GM21390 (cell line): ENCODE data around the gene IRAK3.
A peak's percentile ranks its signal among the peaks of the same experiment; 100 is the strongest.

Source experiments
- ATAC-seq: cut with Tn5 transposase; IDR thresholded peaks from one replicate; pipeline ENCODE4 v1.9.1; 2021; ENCODE audit not compliant: unreplicated experiment

Gene IRAK3

DNA sequence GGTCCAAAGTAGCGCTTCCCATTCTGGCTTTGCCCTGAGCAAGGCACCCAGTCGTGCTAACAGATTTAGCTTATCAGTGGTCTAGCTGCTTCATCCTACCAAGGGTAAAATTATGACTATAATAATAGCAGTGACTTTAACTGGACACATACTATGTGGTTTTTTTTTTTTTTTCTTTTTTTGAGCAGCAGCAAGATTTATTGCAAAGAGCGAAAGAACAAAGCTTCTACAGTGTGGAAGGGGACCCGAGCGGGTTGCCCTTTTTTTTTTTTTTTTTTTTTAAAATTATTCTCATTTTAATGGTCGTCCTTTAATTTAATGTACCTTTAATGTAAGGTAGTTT is 113.8 kb downstream of the IRAK3 start:
- no peak for ATAC-seq

DNA sequence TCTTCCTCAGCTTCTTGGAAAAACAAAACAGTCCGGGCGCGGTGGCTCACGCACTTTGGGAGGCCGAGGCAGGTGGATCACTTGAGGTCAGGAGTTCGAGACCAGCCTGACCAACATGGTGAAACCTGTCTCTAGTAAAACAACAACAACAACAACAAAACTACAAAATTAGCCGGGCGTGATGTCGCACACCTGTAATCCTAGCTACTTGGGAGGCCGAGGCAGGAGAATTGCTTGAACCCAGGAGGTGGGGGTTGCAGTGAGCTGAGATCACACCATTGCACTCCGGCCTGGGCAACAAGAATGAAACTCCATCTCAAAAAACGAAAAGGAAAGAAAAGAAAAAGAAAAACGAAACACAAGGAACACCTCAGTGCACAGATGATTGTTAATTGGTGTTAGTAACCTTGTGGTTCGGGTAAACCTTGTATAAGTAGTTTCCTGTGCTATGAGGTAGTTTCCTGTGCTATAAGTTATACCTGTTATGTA is 114.3 kb downstream of the IRAK3 start:
- peak; percentile 51 for ATAC-seq
